Measurements from ENCODE around the gene MDFI. TPM values are rescaled to one million over a fixed set of nuclear protein-coding genes. Genes with fewer than 3 reads are reported as not detected.

MDFI gene
- total RNA-seq, 4 donors from 2014 or later: 0.83 to 4.6 (median 3.5) TPM

DNA sequence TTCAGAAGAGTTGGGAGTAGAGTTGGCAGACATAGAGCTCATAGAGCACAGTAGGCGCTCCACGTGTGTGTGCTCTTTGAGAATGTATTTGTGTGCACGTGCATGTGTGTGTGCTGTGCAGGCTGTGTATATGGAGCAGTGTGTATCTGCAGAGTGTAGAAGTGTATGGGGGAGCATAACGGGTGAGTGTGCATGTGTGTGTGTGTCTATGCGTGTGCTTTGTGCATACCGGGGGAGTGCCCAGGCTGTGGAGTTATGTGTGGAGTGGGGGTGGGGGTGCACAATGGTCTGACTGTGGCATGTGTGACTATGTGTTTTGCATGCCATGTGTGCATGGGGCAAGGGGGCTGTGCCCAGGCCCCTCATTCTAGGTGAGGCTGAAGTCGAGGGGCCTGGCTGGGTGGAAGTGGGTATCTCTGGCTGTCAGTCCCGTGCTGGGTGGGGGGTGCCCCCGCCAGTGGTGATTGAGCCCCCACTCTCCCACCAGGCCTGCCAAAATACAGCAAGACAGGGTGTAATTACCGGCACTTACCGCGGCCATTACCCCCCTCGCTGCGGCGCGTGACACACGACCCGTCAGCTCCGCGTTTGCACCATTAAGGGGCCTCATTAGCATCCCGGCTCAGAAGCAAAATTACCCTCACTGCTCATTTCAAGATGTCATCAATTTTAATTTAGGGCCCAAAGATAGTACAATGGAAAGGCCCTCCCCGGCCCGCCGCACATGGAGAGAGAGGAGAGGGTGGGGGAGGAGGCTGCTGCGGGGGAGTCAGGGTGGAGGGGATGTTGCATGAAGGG lies 39.1 kb downstream of the MDFI start:
- DNase-seq (ENCODE audit: extremely low spot score): no peak
- 80% methylated on average over 18 of the region's 25 CpGs for WGBS
- intact Hi-C loops (cut with DNase I): no loop called here
- H3K4me1 ChIP-seq: peaks cover 2 to 6% (median 6%) of the 10 kb centered on the region in 4 donors
- no peaks in the 10 kb centered on the region for H3K36me3 ChIP-seq
- peaks cover 0 to 35% (median 0%) of the 10 kb centered on the region in 4 donors for H3K27me3 ChIP-seq
- no peak overlapping the region for H3K27ac ChIP-seq (replicated peaks in 1 of 4)
- TF ChIP-seq EP300 (IDR thresholded peaks at IDR 0.05) (no peak), POLR2A (IDR thresholded peaks at IDR 0.05; ENCODE audit: low read depth) (no peak), POLR2AphosphoS5 (IDR thresholded peaks at IDR 0.05) (no peak)
- TF ChIP-seq, protein P1, sequence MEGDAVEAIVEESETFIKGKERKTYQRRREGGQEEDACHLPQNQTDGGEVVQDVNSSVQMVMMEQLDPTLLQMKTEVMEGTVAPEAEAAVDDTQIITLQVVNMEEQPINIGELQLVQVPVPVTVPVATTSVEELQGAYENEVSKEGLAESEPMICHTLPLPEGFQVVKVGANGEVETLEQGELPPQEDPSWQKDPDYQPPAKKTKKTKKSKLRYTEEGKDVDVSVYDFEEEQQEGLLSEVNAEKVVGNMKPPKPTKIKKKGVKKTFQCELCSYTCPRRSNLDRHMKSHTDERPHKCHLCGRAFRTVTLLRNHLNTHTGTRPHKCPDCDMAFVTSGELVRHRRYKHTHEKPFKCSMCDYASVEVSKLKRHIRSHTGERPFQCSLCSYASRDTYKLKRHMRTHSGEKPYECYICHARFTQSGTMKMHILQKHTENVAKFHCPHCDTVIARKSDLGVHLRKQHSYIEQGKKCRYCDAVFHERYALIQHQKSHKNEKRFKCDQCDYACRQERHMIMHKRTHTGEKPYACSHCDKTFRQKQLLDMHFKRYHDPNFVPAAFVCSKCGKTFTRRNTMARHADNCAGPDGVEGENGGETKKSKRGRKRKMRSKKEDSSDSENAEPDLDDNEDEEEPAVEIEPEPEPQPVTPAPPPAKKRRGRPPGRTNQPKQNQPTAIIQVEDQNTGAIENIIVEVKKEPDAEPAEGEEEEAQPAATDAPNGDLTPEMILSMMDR (IDR thresholded peaks at IDR 0.05): no peak
- no peak overlapping the region for H3K4me3 ChIP-seq
- H3K9me3 ChIP-seq: no peaks in the 10 kb centered on the region

DNA sequence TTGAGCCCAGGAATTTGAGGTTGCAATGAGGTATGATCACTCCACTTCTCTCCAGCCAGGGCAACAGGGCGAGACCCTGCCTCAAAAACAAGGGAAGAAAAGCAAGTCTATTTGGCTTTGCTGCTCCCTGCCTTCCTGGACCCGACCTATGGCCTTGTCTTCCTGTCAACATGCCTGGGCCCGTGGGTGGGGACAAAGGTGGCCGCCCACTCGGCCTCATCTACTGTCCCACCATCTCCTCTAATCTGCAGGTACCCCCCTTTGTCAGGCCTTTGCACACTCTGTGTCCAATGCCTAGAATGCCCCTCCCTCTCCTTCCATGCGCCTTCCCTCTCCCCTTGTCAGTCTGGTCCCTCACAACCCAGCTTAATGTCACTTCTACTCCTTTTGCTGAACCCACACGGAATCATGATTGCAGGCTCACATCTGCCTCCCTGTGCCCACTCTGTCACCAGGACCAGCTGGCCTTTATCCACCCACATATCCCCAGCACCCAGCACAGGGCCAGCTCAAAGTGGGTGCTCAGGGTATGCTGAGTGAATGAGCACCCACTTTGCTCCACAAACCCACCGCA lies 40.3 kb downstream of the MDFI start:
- H3K4me1 ChIP-seq: peaks cover 14 to 19% (median 18%) of the 10 kb centered on the region in 4 donors
- WGBS: 78% methylated on average over 8 of the region's 8 CpGs
- H3K27me3 ChIP-seq: peaks cover 0 to 29% (median 0%) of the 10 kb centered on the region in 4 donors
- H3K27ac ChIP-seq (replicated peaks in 1 of 4): no peak overlapping the region
- no peaks in the 10 kb centered on the region for H3K9me3 ChIP-seq
- TF ChIP-seq POLR2AphosphoS5 (IDR thresholded peaks at IDR 0.05) (no peak), POLR2A (IDR thresholded peaks at IDR 0.05; ENCODE audit: low read depth) (no peak), EP300 (IDR thresholded peaks at IDR 0.05) (no peak)
- TF ChIP-seq, protein P1 (IDR thresholded peaks at IDR 0.05): no peak
- H3K4me3 ChIP-seq: no peak overlapping the region
- DNase-seq (ENCODE audit: extremely low spot score): no peak
- no peaks in the 10 kb centered on the region for H3K36me3 ChIP-seq
- intact Hi-C loops (cut with DNase I): no loop called here

DNA sequence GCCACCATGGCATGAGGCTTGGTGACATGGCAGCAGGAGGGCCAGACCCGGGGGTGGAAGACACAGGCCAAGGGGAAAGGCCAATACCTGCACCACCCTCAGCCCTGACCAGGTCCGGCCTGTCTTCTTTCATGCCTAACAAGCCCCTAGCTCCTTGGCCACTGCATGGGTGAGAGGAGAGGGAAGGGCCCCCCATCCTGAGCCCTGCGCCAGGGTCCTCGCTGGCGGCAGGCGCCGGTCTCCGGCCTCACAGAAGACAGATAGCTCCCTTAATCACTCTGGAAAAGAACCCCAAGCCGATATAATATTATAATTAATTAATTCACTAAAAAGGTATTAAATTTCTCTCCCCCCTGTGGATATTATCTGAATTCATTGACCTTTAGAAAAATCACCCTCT lies 41.4 kb downstream of the MDFI start:
- intact Hi-C loops (cut with DNase I): loop anchor here (10.0 kb wide), 2 partner anchors 215 to 255 kb away; no protein-coding TSS in a partner anchor
- TF ChIP-seq POLR2A (IDR thresholded peaks at IDR 0.05; ENCODE audit: low read depth) (no peak), EP300 (IDR thresholded peaks at IDR 0.05) (no peak), POLR2AphosphoS5 (IDR thresholded peaks at IDR 0.05) (no peak)
- TF ChIP-seq, protein P1 (IDR thresholded peaks at IDR 0.05): no peak
- Histone ChIP-seq H3K36me3 (peaks cover 0 to 8% (median 8%) of the 10 kb centered on the region in 4 donors), H3K27me3 (peaks cover 0 to 22% (median 0%) of the 10 kb centered on the region in 4 donors), H3K4me3 (no peak overlapping the region), H3K9me3 (no peaks in the 10 kb centered on the region), H3K27ac (replicated peaks in 1 of 4) (no peak overlapping the region), H3K4me1 (peaks cover 18 to 24% (median 22%) of the 10 kb centered on the region in 4 donors)
- no peak for DNase-seq (ENCODE audit: extremely low spot score)
- 90% methylated on average over 4 of the region's 9 CpGs for WGBS

DNA sequence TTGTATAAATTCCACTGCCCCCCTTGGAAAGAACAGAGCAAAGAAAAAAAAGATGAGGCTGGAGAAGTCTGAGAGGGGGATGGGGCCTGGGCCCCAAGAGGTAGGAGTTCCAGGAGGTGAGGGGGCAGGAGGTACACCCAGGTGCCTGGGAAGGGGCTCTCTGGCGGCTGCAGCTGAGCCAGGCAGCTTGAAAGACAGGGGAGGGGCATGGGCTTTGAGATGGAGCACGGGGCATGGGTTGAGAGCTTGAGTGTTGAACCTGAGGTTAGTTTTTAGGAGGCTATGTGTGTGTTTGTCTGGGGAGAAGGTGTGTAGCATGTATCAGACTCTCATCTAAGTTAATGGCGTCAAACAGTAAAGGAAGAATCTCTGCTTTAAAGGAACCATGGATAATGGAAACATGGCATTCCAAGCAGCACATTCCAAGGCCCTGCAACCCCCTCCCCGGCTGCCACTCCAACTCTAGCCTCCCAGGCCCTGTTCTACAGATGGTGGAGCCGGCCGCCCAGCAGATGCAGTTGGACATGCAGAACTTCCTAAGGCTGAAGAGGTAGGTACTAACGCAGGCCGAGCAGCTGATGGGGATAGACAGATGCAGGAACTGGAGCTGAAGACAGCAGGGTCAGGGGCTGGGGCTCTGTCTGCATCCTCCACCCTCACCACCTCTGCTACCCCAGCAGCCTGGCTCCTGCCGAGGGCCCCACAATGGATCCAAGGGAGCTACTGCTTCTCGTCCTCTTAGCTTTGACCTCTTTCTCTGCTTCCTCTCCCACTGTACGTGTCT lies 42.1 kb downstream of the MDFI start:
- WGBS: 70% methylated on average over 10 of the region's 11 CpGs
- no peaks in the 10 kb centered on the region for H3K9me3 ChIP-seq
- no peak overlapping the region for H3K4me3 ChIP-seq
- no peak overlapping the region for H3K27ac ChIP-seq (replicated peaks in 1 of 4)
- DNase-seq (ENCODE audit: extremely low spot score): no peak
- peaks cover 0 to 22% (median 0%) of the 10 kb centered on the region in 4 donors for H3K27me3 ChIP-seq
- H3K4me1 ChIP-seq: peaks cover 18 to 24% (median 22%) of the 10 kb centered on the region in 4 donors
- peaks cover 0 to 15% (median 15%) of the 10 kb centered on the region in 4 donors for H3K36me3 ChIP-seq
- intact Hi-C loops (cut with DNase I): loop anchor here (10.0 kb wide), 2 partner anchors 216 to 256 kb away; no protein-coding TSS in a partner anchor
- no peak for TF ChIP-seq POLR2AphosphoS5 (IDR thresholded peaks at IDR 0.05)
- TF ChIP-seq, protein P1 (IDR thresholded peaks at IDR 0.05): no peak
- TF ChIP-seq POLR2A (IDR thresholded peaks at IDR 0.05; ENCODE audit: low read depth): no peak
- no peak for TF ChIP-seq EP300 (IDR thresholded peaks at IDR 0.05)

Measured in esophagus muscularis mucosa (tissue), 4 donors.